Gastroesophageal sphincter (tissue), 3 donors: Measurements from ENCODE around the gene CLOCK.

ENCODE experiments used
- CTCF ChIP-seq, 4 experiments: fragments of 200-600 bp in 2 of 4; fragments of 450-650 bp in 2 of 4; sonication (generic) in 1 of 4; IDR thresholded peaks; one replicate each; pipeline ENCODE4 v1.5.1; 2017 to 2019; ENCODE audit warnings: antibody characterized with exemption in 4 of 4, mild to moderate bottlenecking in 2 of 4, moderate library complexity in 2 of 4
- POLR2A ChIP-seq, 2 donors: fragments of 450-650 bp; IDR thresholded peaks; one replicate each; pipeline ENCODE4 v1.6.1; 2017; ENCODE audit warnings: antibody characterized with exemption in 2 of 2, mild to moderate bottlenecking in 2 of 2, moderate library complexity in 1 of 2
- POLR2AphosphoS5 ChIP-seq: sonication (generic); formaldehyde crosslinking; IDR thresholded peaks from one replicate; pipeline ENCODE4 v1.6.1; 2017; ENCODE audit warnings: antibody characterized with exemption

GRCh38 chr4:55578341-55579010 is 31.8 kb upstream of the CLOCK start:
- TF ChIP-seq POLR2AphosphoS5 (no peak), CTCF (IDR thresholded peaks at IDR 0.05) (no peak), POLR2A (IDR thresholded peaks at IDR 0.05) (no peak)
